OCI-LY3 (cell line): Measurements from ENCODE around the gene DRICH1.

Experiments
- CTCF ChIP-seq: fragments of 200-600, 300-600 bp; sonication (generic); IDR thresholded peaks from 2 replicates; pipeline ENCODE4 v1.5.1; 2014; ENCODE audit warnings: antibody characterized with exemption, low read length, low read depth
- EZH2phosphoT487 ChIP-seq: fragments of 200-600 bp; shearing (Covaris generic); IDR thresholded peaks from 2 replicates; pipeline ENCODE4 v1.6.1; 2018; ENCODE audit warnings: antibody characterized with exemption, mixed run types, low read depth

GRCh38 chr22:23649071-23649501, 17.0 kb upstream of the DRICH1 start:
- TF ChIP-seq CTCF, result no peak
- no peak for TF ChIP-seq EZH2phosphoT487
